A549 (cell line): ENCODE measurements around the gene CNBD2. TPM values are rescaled to one million over a fixed set of nuclear protein-coding genes. Genes with fewer than 3 reads are reported as not detected.

Experiments
- ATAC-seq, 2 experiments: fragments of 200-7000 bp in 1 of 2; fragments of >200 bp in 1 of 2; cut with Nextera tagmentation in 1 of 2; cut with Tn5 transposase in 1 of 2; 3 replicates each; pipeline versions ENCODE4 v1.8.0 to v1.9.1; 2018 to 2020; ENCODE audit warnings: mild to moderate bottlenecking in 1 of 2, moderate library complexity in 1 of 2
- CTCF ChIA-PET: fragments of 300-600 bp; sonication (Branson Sonifier 250); formaldehyde crosslinking; extraction: SDS; loops from one replicate; lab custom pipeline; 2021; ENCODE audit warnings: antibody characterized with exemption, inconsistent platforms; lab: Yijun Ruan, JAX
- POLR2A ChIA-PET: fragments of 350-600 bp; formaldehyde crosslinking; extraction: SDS; loops from one replicate; lab custom pipeline; 2021; ENCODE audit warnings: antibody characterized with exemption, inconsistent platforms; lab: Yijun Ruan, JAX
- DNase-seq, 2 experiments: peaks; one replicate each; pipeline versions ENCODE4 v3.0.0 to v3.0.0-alpha.2; 2011 to 2016; ENCODE audit warnings: low read depth in 1 of 2, low spot score in 1 of 2
- FAIRE-seq: peaks from 2 replicates; lab custom pipeline; 2011; peaks lifted over from hg19 to GRCh38; lab: Jason Lieb, UNC
- H3K27ac ChIP-seq, 2 experiments: fragments of >200 bp; sonication (Bioruptor Twin); formaldehyde crosslinking; 3 replicates each; pipeline ENCODE4 v1.5.1; 2016 to 2017
- H3K4me1 ChIP-seq: fragments of >200 bp; sonication (Bioruptor Twin); formaldehyde crosslinking; 3 replicates; pipeline ENCODE4 v1.6.1; 2016
- H3K4me2 ChIP-seq: fragments of >200 bp; sonication (Bioruptor Twin); formaldehyde crosslinking; 3 replicates; pipeline ENCODE4 v1.6.1; 2016
- H3K4me3 ChIP-seq: fragments of >200 bp; sonication (Bioruptor Twin); formaldehyde crosslinking; 3 replicates; pipeline ENCODE4 v1.5.1; 2016
- H3K9me3 ChIP-seq: fragments of >200 bp; sonication (Bioruptor Twin); formaldehyde crosslinking; 3 replicates; pipeline ENCODE4 v1.6.1; 2016
- BHLHE40 ChIP-seq: IDR thresholded peaks from 2 replicates; pipeline ENCODE4 v1.6.1; 2012; ENCODE audit warnings: low read depth, low read length, inconsistent platforms
- CBX8 ChIP-seq: fragments of 200-600 bp; sonication (generic); IDR thresholded peaks from 2 replicates; pipeline ENCODE4 v1.6.1; 2016
- CHD2 ChIP-seq: fragments of 150-350 bp; IDR thresholded peaks from 2 replicates; pipeline ENCODE4 v1.6.1; 2014; ENCODE audit warnings: low read length; ENCODE audit not compliant: partially characterized antibody
- EHF ChIP-seq: fragments of 250-450 bp; sonication (Bioruptor Pico); IDR thresholded peaks from 2 replicates; pipeline ENCODE4 v1.5.0; 2020; ENCODE audit warnings: mild to moderate bottlenecking
- ESRRA ChIP-seq: fragments of 150-350 bp; IDR thresholded peaks from 2 replicates; pipeline ENCODE4 v1.6.1; 2014; ENCODE audit warnings: mild to moderate bottlenecking, low read length, borderline replicate concordance
- HDAC2 ChIP-seq: fragments of 200-600 bp; sonication (generic); IDR thresholded peaks from 2 replicates; pipeline ENCODE4 v1.6.1; 2016
- JUNB ChIP-seq: fragments of >200 bp; sonication (Bioruptor Twin); formaldehyde crosslinking; IDR thresholded peaks from 2 replicates; pipeline ENCODE4 v1.6.1; 2016
- MAFK ChIP-seq: fragments of 450-650 bp; IDR thresholded peaks from 2 replicates; pipeline ENCODE4 v1.6.1; 2014; ENCODE audit not compliant: partially characterized antibody
- MAX ChIP-seq: IDR thresholded peaks from 2 replicates; pipeline ENCODE4 v1.6.1; 2012
- POLR2AphosphoS2 ChIP-seq: conservative IDR thresholded peaks from 2 replicates; pipeline ENCODE4 v1.6.1; 2012; ENCODE audit warnings: low read length, improper control_type of control experiment, inconsistent platforms
- REST ChIP-seq: fragments of 200-600 bp; sonication (generic); IDR thresholded peaks from 2 replicates; pipeline ENCODE4 v1.6.1; 2016; ENCODE audit warnings: antibody characterized with exemption, mild to moderate bottlenecking, moderate library complexity
- SREBF2 ChIP-seq: fragments of 450-650 bp; IDR thresholded peaks from 2 replicates; pipeline ENCODE4 v1.6.1; 2014; ENCODE audit warnings: mild to moderate bottlenecking, moderate library complexity
- TFCP2L1 ChIP-seq: fragments of 250-450 bp; sonication (Bioruptor Pico); IDR thresholded peaks from 2 replicates; pipeline ENCODE4 v1.5.0; 2021; ENCODE audit warnings: mild to moderate bottlenecking
- TP53 ChIP-seq: fragments of 250-450 bp; sonication (Bioruptor Pico); IDR thresholded peaks from 2 replicates; pipeline ENCODE4 v1.5.0; 2021; ENCODE audit warnings: mild to moderate bottlenecking, moderate library complexity
- ZC3H11A ChIP-seq: fragments of 450-650 bp; IDR thresholded peaks from 2 replicates; pipeline ENCODE4 v1.6.1; 2014; ENCODE audit warnings: antibody characterized with exemption, mild to moderate bottlenecking
- WGBS: methylation state at CpG from one replicate; pipeline ENCODE4 v1.1.6; 2017; ENCODE audit errors: missing lambda C conversion rate; 5-methylcytosine and 5-hydroxymethylcytosine counted together
- polyA plus RNA-seq, 4 experiments: library from polyadenylated mRNA; depleted of rRNA in 3 of 4; stranded (reverse); fragments of >200 nt; fragmentation: RNase III in 1 of 4; extraction: RNeasy Plus Mini Kit Qiagen cat#74134 plus additional on column Dnase treatment in 1 of 4; gene quantifications; 2 replicates in 3 of 4; 3 replicates in 1 of 4; pipeline ENCODE4 v1.2.3, GENCODE V29; 2011 to 2017
- TF ChIP-seq, protein P1 (sequence below): fragments of 250-450 bp; sonication (Bioruptor Pico); IDR thresholded peaks from 2 replicates; pipeline ENCODE4 v1.5.0; 2021; ENCODE audit warnings: mild to moderate bottlenecking, moderate library complexity, borderline replicate concordance
- TF ChIP-seq, protein P2 (sequence below): fragments of >200 bp; sonication (Bioruptor Twin); formaldehyde crosslinking; IDR thresholded peaks from 2 replicates; pipeline ENCODE4 v1.6.1; 2016
- TF ChIP-seq, protein P3 (sequence below): fragments of >200 bp; sonication (Bioruptor Twin); formaldehyde crosslinking; IDR thresholded peaks from 3 replicates; pipeline ENCODE4 v1.5.1; 2016
- TF ChIP-seq, protein P4 (sequence below): fragments of 250-450 bp; sonication (Bioruptor Pico); IDR thresholded peaks from 2 replicates; pipeline ENCODE4 v1.5.0; 2020; ENCODE audit warnings: low read depth, mild to moderate bottlenecking, moderate library complexity

The CNBD2 gene
- polyA plus RNA-seq, 2 of the 4 experiments (the other 2 are of a cell fraction), result 4.3 to 5.4 TPM

DNA sequence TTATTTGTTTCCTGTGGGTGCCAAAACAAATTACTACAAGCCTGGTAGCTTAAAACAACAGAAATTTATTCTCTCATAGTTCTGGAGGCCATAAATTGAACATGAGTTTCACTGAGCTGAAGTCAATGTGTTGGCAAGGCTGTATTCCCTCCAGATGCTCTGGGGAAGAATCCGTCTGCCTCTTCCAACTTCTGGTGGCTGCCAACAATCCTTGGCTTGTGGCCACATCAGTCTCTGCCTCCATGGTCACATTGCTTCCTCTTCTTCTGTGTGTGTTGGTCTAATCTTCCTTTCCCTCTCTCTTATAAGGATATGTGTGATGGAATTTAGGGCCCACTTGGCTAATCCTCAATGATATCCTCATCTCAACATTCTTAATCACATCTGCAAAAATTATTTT is 93.4 kb downstream of the CNBD2 start (continued):
- TF ChIP-seq REST, result no peak
- TF ChIP-seq, all 56 proteins: peak for 0

DNA sequence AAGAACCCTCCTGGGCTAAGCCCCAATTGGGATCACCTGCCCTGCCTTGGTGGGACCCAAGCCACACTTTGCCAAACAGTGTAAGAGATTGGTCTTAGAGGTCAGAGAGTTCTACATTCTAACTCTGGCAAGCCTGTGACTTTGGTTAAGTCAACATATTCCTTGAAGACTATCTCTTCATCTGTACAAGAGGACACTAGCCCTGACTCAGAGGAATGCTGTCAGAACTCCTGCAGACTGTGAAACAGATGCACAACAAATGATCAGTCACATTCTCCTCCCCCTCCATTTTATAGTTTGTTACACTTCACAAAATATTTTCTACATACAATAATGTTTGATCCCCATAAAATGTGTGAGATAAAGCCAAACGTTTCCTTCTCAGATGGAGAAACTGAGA is 94.4 kb downstream of the CNBD2 start:
- 23% methylated on average over 1 of the region's 1 CpG for WGBS
- H3K27ac ChIP-seq, result peak overlapping the region in 1 of 2 experiments; percentile 93; a peak in 5 of 6 replicates
- H3K4me1 ChIP-seq, result peaks cover 33% of the 10 kb centered on the region
- TF ChIP-seq BHLHE40 (no peak), ESRRA (no peak), JUNB (no peak), TFCP2L1 (CRISPR knock-in tag) (no peak), MAFK (no peak), MAX (no peak), POLR2AphosphoS2 (no peak), CBX8 (no peak), SREBF2 (no peak), EHF (no peak), ZC3H11A (no peak), CHD2 (no peak), TP53 (no peak), HDAC2 (no peak)
- TF ChIP-seq, protein P1, sequence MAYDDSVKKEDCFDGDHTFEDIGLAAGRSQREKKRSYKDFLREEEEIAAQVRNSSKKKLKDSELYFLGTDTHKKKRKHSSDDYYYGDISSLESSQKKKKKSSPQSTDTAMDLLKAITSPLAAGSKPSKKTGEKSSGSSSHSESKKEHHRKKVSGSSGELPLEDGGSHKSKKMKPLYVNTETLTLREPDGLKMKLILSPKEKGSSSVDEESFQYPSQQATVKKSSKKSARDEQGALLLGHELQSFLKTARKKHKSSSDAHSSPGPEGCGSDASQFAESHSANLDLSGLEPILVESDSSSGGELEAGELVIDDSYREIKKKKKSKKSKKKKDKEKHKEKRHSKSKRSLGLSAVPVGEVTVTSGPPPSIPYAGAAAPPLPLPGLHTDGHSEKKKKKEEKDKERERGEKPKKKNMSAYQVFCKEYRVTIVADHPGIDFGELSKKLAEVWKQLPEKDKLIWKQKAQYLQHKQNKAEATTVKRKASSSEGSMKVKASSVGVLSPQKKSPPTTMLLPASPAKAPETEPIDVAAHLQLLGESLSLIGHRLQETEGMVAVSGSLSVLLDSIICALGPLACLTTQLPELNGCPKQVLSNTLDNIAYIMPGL (CRISPR knock-in tag), result no peak
- TF ChIP-seq, protein P2, sequence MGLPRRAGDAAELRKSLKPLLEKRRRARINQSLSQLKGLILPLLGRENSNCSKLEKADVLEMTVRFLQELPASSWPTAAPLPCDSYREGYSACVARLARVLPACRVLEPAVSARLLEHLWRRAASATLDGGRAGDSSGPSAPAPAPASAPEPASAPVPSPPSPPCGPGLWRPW, result no peak
- TF ChIP-seq, protein P3, sequence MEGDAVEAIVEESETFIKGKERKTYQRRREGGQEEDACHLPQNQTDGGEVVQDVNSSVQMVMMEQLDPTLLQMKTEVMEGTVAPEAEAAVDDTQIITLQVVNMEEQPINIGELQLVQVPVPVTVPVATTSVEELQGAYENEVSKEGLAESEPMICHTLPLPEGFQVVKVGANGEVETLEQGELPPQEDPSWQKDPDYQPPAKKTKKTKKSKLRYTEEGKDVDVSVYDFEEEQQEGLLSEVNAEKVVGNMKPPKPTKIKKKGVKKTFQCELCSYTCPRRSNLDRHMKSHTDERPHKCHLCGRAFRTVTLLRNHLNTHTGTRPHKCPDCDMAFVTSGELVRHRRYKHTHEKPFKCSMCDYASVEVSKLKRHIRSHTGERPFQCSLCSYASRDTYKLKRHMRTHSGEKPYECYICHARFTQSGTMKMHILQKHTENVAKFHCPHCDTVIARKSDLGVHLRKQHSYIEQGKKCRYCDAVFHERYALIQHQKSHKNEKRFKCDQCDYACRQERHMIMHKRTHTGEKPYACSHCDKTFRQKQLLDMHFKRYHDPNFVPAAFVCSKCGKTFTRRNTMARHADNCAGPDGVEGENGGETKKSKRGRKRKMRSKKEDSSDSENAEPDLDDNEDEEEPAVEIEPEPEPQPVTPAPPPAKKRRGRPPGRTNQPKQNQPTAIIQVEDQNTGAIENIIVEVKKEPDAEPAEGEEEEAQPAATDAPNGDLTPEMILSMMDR, result no peak
- TF ChIP-seq, protein P4, sequence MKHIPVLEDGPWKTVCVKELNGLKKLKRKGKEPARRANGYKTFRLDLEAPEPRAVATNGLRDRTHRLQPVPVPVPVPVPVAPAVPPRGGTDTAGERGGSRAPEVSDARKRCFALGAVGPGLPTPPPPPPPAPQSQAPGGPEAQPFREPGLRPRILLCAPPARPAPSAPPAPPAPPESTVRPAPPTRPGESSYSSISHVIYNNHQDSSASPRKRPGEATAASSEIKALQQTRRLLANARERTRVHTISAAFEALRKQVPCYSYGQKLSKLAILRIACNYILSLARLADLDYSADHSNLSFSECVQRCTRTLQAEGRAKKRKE (CRISPR knock-in tag), result no peak
- POLR2A ChIA-PET, result no interaction called here
- no peaks in the 10 kb centered on the region for H3K9me3 ChIP-seq
- peak in 1 of 2 experiments; percentile 44 for DNase-seq
- FAIRE-seq, result no peak
- peak overlapping the region; percentile 33; the same call in 2 of the 3 replicates for H3K4me2 ChIP-seq
- CTCF ChIA-PET, result interaction anchor here (1.8 kb wide), 1 partner anchor 76 kb away, joined by 5 read pairs; no protein-coding TSS in a partner anchor
- no peak for ATAC-seq
- H3K4me3 ChIP-seq, result no peak overlapping the region
